RWPE2 (cell line): ENCODE measurements around the gene NDFIP1.

Experiments used
- ATAC-seq: fragments of 200-7000 bp; cut with Tn5 transposase; 3 replicates; pipeline ENCODE4 v1.9.1; 2021; ENCODE audit warnings: low read depth
- DNase-seq: peaks from one replicate; pipeline ENCODE4 v3.0.0-alpha.2; 2020; ENCODE audit warnings: low spot score
- H3K27ac ChIP-seq: fragments of 450-650 bp; 2 replicates; pipeline ENCODE4 v1.5.1; 2017; ENCODE audit warnings: mild to moderate bottlenecking; ENCODE audit not compliant: poor library complexity, severe bottlenecking
- H3K27me3 ChIP-seq: fragments of 250-450 bp; sonication (Bioruptor Pico); 2 replicates; pipeline ENCODE4 v1.5.1; 2021; ENCODE audit warnings: mild to moderate bottlenecking, moderate library complexity; ENCODE audit not compliant: insufficient read depth, poor library complexity, severe bottlenecking
- H3K36me3 ChIP-seq: fragments of 250-450 bp; sonication (Bioruptor Pico); 2 replicates; pipeline ENCODE4 v1.5.1; 2020; ENCODE audit warnings: low read depth, mild to moderate bottlenecking, moderate library complexity
- H3K4me1 ChIP-seq: fragments of 250-450 bp; sonication (Bioruptor Pico); 2 replicates; pipeline ENCODE4 v1.5.1; 2021; ENCODE audit warnings: mild to moderate bottlenecking, moderate library complexity; ENCODE audit not compliant: insufficient read depth, poor library complexity, severe bottlenecking
- H3K4me3 ChIP-seq: fragments of 250-450 bp; sonication (Bioruptor Pico); 2 replicates; pipeline ENCODE4 v1.5.1; 2021; ENCODE audit warnings: mild to moderate bottlenecking, moderate library complexity; ENCODE audit not compliant: severe bottlenecking
- H3K9me3 ChIP-seq: fragments of 250-450 bp; sonication (Bioruptor Pico); 2 replicates; pipeline ENCODE4 v1.5.1; 2021; ENCODE audit warnings: mild to moderate bottlenecking, moderate library complexity; ENCODE audit not compliant: severe bottlenecking
- TF ChIP-seq, protein P1 (sequence below): fragments of 450-650 bp; IDR thresholded peaks from one replicate; pipeline ENCODE4 v1.5.1; 2017; ENCODE audit warnings: mild to moderate bottlenecking, moderate library complexity; ENCODE audit not compliant: poor library complexity, severe bottlenecking

Gene NDFIP1

DNA sequence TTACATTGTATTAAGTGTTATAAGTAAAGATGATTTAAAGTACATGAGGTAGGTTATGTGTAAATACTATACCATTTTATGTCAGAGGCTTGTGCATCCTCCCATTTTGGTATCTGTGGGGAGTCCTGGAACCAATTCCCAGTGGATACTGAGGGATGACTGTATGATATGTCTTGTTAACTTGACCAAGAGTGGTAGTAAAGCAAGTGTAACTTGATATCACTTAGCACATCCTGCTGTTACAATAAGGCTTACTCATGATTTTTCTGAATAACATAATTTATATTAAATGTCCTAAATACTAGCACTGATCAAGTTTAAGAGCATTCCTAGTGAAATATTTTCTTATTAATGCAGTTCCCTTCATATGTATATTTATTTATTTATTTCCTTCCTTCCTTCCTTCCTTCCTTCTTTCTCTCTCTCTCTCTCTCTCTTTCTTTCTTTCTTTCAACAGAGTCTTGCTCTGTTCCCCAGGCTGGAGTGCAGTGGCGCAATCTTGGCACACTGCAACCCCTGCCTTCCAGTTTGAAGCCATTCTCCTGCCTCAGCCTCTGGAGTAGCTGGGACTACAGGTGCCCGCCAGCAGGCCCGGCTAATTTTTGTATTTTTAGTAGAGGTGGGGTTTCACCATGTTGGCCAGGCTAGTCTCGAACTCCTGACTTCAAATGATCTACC, 7.5 kb downstream of the NDFIP1 start:
- TF ChIP-seq, protein P1, sequence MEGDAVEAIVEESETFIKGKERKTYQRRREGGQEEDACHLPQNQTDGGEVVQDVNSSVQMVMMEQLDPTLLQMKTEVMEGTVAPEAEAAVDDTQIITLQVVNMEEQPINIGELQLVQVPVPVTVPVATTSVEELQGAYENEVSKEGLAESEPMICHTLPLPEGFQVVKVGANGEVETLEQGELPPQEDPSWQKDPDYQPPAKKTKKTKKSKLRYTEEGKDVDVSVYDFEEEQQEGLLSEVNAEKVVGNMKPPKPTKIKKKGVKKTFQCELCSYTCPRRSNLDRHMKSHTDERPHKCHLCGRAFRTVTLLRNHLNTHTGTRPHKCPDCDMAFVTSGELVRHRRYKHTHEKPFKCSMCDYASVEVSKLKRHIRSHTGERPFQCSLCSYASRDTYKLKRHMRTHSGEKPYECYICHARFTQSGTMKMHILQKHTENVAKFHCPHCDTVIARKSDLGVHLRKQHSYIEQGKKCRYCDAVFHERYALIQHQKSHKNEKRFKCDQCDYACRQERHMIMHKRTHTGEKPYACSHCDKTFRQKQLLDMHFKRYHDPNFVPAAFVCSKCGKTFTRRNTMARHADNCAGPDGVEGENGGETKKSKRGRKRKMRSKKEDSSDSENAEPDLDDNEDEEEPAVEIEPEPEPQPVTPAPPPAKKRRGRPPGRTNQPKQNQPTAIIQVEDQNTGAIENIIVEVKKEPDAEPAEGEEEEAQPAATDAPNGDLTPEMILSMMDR = no peak
- DNase-seq = no peak

DNA sequence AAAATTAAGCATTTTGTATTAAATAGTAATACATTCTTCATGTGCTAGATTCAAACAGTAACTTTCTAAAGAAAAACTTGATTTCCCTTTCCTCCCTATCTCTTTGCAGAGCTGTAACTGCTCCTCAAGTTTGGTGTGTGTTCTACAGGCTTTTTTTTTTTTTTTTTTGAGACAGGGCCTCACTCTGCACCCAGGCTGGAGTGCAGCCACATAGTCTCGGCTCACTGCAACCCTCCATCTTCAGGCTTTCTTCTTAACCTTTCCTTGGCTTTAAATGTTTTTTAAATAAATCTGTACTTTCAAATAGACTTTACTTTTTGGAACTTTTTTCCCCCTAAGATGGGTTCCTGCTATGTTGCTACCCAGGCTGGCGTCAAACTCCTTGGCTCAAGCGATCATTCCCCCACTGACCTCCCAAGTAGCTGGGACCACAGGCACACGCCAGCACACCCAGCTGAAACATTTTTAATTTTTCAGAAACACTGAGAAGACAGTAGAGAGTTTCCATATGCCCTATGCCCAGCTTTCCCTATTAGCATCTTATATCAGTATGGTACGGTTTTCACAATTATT, 9.1 kb downstream of the NDFIP1 start:
- TF ChIP-seq, protein P1 = no peak

More for the DNA sequence above, 7.5 kb downstream of the NDFIP1 start:
- no peaks in the 10 kb centered on the region for H3K27me3 ChIP-seq
- H3K36me3 ChIP-seq = peaks cover 20% of the 10 kb centered on the region
- H3K27ac ChIP-seq = peak overlapping the region; percentile 3
- no peak overlapping the region for H3K4me3 ChIP-seq
- peak; percentile 95 for ATAC-seq
- peaks cover 39% of the 10 kb centered on the region for H3K4me1 ChIP-seq
- H3K9me3 ChIP-seq = no peaks in the 10 kb centered on the region

DNA sequence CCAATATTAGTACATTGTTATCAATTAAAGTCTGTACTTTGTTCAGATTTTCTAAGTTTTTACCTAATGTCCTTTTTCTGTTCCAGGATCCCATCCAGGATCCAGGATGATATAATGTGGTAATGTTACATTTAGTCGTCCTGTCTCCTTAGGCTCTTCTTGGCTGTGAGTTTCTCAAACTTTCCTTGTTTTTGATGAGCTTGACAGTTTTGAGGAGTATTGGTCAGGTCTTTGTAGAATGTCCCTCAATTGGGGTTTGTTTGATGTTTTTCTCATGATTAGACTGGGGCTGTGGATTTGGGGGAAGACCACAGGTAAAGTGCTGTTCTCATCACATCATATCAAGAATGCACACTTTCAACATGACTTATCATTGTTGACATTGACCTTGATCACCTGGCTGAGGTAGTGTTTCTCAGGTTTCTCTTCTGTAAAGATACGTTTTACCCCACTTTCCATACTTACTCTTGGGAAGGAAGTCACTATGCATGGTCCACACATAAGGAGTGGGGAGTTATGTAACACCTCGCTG, 9.6 kb downstream of the NDFIP1 start:
- H3K36me3 ChIP-seq = peaks cover 24% of the 10 kb centered on the region
- H3K27ac ChIP-seq = no peak overlapping the region
- ATAC-seq (no peak), DNase-seq (no peak)
- H3K4me1 ChIP-seq = peaks cover 38% of the 10 kb centered on the region
- no peak overlapping the region for H3K4me3 ChIP-seq
- no peaks in the 10 kb centered on the region for H3K27me3 ChIP-seq
- no peaks in the 10 kb centered on the region for H3K9me3 ChIP-seq
- TF ChIP-seq, protein P1 = no peak

More for the DNA sequence above, 9.1 kb downstream of the NDFIP1 start:
- DNase-seq (no peak), ATAC-seq (no peak)
- Histone ChIP-seq H3K36me3 (peaks cover 24% of the 10 kb centered on the region), H3K27ac (no peak overlapping the region), H3K4me1 (peaks cover 38% of the 10 kb centered on the region), H3K9me3 (no peaks in the 10 kb centered on the region), H3K27me3 (no peaks in the 10 kb centered on the region), H3K4me3 (no peak overlapping the region)

DNA sequence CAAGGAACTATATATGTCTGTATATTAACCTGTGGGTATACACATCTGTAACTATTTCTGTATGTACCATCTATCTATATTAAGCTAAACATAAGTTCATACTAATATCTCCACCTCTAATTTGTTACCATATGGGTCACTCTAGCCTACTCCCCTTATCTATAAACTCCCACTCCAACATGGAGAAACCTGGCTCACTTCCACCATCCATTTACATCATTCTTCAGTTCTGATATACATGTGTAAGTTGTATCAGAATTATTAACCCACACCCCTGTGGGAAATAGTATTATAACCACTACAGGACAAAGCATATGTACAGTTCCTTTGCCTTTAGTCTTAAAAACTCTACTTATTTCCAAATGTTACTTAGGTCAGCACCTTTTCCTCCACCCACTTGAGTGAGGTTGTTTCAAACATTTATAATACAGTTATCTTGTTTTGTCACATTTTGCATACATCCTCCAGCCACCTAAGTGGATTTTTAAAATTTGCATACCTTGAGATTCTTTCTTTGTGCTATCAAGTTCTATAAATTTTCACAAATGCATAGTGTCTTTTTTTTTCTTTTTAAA, 10.6 kb downstream of the NDFIP1 start:
- H3K4me1 ChIP-seq = peaks cover 44% of the 10 kb centered on the region
- H3K36me3 ChIP-seq = peaks cover 24% of the 10 kb centered on the region
- TF ChIP-seq, protein P1 = no peak
- H3K27me3 ChIP-seq = no peaks in the 10 kb centered on the region
- no peak for DNase-seq
- no peaks in the 10 kb centered on the region for H3K9me3 ChIP-seq
- no peak overlapping the region for H3K4me3 ChIP-seq
- no peak for ATAC-seq
- no peak overlapping the region for H3K27ac ChIP-seq
